NCI-H2227 (cell line): ENCODE data around the gene LKAAEAR1.

Experiments used
- DNase-seq: peaks from one replicate; lab custom pipeline; 2025; ENCODE audit not compliant: unreplicated experiment; lab: John Stamatoyannopoulos, UW

The LKAAEAR1 gene

DNA sequence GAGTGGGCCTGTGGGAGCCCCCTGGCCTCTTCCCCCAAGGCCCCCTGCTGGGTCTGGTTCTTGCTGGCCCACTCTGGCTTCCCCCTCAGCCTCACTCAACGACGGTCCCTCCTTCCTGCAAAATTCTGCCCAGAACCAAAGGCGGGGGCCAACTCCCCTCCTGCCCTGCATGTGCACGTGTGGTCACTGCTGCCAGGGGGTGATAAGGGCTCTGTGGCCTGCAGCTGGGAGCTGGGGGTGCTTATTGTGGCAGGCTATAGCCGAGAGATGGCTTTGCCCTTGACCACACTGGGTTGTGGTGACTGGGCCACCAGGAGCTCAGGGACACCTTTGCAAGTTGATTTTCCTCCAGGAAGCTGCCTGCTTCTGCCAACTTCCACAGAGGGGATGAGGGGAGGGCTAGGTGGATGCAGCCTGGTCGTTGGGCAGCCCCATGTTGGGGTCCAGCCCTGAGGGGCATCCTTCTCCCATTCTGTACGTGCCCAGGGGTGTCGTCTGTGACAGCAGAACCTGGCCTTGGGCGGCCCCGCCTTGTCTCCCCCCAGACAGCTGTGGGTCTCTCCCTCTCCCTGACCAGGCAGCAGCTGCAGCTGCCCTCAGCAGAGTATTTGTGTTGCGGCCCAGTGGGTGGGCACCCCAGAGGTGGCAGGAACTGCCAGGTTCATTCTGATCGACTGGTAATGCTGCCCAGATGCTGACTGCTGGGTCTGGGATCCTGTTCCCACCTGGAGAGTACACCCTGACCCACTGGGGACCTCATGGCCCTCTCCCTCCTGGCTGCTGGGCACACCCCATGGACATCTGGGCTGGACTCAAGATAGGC is 15.6 kb downstream of the LKAAEAR1 start:
- no peak for DNase-seq

DNA sequence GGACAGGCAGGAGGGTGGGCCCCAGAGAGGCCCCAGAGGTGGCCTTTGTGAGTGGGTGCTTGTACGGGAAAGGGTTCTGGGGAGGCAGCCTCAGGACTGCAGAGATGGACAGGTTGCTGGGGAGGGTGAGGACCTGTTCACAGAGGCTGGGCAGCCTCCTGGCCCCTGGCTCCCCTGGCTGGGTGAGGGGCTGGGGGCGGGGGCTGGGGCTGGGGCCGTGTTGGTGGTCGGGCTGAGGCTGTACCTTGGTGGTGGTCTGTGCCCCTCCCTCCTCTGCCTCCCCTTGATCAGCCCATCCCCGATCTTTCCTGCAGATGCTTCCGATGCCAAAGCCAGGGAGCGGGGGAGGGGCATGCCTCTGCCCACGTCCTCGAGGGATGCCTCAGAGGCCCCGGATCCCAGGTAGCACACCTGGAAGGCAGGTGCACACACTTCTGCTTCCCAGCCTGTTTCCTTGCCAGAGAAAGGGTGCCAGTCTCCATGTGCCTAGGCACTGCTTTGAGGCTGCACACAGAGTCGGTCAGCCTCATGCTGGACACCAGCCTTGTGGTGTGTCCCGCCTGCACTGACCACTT is 16.4 kb downstream of the LKAAEAR1 start:
- no peak for DNase-seq

DNA sequence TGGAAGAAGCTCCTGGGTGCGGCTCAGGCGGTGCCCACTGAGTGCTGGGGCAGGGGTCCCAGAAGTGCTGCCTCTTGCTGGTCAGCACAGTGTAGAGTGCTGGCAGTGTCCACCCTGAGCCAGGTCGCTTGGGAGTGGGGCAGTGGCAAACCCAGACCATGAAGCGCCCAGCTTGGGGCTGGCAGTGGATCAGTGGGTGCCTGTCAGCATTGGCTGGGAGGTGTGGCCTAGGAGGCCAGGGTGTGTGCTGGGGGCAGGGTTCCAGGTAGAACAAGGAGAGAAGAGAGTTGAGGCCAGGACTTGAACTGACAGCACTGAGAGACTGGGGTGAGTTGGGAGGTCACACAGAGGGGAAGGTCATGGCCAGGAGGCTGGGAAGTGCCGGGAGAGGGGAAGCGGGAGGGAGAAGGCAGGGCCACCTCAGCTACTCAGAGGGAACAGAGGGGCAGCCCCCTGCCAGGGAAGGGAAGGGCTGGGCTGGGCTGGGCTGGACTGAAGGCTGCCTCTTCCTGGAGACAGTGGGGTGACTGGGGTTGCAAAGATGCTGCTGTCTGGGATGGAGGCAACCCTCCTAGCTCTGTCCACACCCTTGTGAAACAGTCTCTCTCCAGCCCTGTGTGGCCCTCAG is 17.1 kb downstream of the LKAAEAR1 start:
- DNase-seq, result no peak

DNA sequence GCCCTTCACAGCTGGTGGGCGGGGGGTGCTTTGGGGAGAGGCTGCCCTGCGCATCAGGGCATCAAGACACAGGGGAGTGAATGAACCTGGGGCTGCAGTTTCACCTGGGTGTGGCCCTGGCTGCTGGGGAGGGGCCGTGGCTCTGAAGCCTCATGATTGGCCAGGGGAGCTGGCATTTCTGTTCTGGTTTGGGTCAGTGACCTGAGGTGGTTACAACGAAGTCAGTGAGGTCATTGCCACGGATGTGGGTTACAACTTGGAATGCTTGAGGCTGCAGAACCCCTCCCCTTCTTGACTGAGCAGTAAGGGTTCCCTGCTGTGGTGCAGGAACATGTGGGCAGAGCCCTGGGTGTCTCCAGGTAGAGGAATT is 18.2 kb downstream of the LKAAEAR1 start:
- no peak for DNase-seq

DNA sequence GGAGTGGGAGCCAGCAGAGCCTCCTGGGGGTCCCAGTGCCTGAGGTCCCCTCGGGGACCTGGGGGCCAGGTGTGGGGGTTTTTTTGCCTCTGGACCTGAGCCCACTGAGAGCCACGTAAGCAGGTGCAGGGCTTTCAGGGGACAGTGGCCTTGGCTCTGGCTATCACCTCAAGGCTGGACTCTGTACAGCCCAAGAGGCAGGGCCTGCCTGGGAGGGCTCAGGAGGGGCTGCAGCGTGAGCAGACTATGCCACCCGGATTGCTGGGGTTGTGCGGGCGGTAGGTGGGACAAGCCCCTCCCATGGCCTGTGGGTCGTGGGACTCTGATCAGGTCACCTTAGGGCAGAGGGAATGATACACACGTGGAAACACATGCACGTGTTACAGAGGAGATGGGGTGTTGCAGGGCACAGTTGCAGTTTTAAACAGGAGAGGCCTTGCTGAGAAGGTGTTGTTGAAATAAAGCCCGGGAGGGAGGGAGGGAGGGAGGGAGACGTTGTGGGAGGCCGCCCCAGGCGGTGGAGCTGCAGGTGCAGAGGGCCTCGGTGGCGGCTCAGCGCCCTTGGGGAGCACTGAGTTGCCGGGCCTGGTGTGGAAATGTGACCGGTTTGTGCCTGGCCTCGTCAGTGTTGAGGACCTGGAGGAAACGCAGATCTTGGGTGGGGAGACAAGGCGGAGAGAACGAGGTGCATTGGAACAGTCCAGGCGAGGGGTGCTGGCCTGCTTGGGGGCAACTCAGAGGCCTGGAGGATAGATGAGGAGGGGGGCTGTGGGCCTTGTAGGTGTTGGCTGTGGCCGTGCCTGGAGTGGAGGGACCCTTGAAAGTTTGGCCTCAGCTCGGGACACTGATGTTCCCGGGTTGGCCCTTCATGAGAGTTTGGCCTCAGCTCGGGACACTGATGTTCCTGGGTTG is 18.9 kb downstream of the LKAAEAR1 start:
- DNase-seq, result no peak

DNA sequence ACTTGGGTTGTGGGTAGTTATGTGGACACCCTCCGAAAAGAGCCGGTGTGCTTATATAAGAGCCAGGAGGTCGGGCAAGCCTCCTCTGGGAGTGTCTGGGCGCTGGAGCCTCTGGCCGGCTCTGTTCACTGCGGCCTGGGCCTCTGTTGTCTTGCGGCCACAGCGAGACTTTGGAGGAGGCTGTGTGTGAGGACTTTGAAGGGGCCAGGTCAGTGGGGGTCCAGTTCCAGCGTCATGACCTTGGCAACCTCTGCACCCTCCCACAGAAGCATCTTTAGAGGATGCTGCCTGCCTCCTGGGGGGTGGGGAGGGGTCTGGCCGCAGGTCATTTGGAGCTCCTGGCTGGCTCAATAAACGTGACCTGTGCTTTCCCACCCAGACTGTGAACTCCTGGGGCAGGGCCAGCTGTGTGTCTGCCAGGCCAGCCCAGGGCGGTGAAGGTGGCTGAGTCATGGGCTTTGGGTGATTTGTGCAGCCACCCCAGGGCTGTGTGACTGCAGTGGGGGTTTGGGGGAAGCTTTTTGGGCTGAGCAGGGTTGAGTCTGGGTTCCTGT is 20.0 kb downstream of the LKAAEAR1 start:
- DNase-seq, result no peak

DNA sequence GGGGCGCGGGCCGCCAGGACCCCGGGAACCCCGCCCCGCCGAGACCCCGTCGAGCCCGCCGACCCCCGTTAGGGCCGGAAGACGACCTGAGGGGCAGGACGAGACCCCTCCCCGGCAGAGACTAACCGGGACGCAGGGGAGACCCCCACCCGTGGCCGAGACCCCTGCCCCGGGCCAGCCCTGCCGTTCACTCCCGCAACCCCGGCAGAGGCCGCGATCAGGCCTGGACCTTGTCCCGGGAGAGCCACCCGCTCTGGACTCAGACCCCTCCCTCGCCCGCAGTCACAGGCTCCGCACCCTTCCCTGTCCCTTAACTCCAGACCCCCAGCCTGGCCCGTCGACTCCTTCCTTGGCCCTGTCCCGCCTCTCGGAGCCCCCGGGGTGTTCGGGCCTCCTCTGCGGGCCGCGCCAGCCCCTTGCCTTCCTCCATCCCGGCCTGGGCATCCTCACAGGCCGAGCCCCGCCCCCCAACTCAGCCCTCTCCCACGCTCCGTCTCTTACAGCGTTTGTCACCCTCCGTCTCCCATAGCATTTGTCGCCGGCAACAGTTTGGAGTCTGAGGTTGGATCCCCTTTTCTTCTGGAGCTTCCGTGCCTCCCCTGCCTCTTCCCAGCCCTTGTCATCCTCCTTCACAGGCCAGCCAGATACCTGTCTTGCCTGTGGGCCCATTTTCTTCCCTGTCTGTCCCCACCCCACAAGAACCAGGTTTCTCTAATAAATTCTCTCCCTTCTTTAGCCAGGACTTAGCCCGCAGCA is 20.6 kb downstream of the LKAAEAR1 start:
- DNase-seq, result no peak

DNA sequence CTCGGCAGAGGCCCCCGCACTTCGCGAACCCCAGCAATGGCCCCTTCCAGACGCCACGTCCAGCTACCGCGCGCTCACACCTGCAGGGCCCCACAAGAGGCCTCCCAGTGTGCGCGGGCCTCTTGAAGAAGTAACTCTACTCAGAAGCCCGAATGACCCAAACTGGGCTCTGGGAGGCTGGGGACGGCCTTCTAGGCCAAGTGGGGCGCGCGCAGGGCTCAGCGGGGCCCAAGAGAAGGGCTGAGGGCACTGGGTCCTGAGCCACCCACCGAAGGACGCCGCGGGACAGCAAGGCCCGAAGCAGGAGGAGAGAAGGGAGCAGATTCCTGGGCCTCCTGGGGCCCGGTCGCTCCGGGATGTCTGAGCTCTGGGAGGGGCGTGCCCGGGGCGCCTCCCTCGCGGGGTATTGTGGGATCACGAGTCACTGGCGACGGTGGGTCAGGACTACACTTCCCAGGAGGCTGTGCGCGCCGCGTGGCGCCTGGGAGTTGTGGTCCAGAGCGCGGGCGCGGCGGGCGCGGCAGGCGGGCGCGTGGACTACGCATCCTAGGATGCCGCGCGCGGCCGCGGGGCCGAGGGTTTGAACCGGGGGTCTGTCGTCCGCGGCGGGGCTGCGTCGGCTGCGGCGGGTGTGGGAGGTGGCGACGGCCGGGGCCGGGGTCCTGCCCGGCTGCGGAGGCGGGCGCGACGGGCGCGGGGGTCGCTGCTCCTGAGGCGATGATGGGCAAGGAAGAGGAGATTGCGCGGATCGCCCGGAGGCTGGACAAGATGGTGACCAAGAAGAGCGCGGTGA is 21.4 kb downstream of the LKAAEAR1 start, which contains the start of gene TCEA2:
Gene TCEA2, plus strand, starts transcription at position 603 of the 793 bp plus-strand sequence. Its CDS starts 115 bp downstream, at position 718.
- DNase-seq, result peak; percentile 97

DNA sequence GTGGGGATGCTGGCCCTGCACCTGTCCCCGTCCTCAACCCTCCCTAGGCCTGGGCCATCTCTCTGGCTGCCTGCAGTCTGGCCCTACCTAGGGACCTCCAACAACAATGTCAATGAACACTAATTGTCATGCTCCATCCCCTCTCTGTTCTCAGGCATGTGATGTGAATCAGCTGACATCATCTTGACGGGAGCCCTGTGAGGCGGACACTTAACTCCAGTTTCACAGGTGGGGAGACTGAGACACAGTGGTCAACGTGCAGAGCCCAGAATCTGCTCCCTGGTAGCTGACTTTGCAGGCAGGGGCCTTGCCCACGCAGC is 22.0 kb downstream of the LKAAEAR1 start:
- no peak for DNase-seq

DNA sequence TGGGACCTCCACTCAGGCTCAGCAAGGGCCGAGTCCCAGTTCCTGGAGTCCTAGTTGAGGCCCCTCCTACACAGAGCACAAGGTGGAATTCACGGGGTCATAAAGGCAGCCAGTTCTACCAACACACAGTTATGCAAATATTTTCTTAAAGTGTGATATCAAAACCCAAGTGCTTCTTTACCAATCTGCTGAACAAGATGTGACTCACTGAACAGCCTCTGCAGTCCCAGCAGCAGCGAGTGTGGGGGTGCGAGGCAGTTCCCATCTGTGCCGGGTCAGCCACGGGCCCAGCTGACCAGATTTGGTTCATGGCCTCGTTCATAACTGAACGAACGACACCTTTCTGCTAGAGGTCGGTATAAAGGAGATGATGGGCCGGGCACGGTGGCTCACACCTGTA is 25.7 kb downstream of the LKAAEAR1 start:
- DNase-seq, result no peak

DNA sequence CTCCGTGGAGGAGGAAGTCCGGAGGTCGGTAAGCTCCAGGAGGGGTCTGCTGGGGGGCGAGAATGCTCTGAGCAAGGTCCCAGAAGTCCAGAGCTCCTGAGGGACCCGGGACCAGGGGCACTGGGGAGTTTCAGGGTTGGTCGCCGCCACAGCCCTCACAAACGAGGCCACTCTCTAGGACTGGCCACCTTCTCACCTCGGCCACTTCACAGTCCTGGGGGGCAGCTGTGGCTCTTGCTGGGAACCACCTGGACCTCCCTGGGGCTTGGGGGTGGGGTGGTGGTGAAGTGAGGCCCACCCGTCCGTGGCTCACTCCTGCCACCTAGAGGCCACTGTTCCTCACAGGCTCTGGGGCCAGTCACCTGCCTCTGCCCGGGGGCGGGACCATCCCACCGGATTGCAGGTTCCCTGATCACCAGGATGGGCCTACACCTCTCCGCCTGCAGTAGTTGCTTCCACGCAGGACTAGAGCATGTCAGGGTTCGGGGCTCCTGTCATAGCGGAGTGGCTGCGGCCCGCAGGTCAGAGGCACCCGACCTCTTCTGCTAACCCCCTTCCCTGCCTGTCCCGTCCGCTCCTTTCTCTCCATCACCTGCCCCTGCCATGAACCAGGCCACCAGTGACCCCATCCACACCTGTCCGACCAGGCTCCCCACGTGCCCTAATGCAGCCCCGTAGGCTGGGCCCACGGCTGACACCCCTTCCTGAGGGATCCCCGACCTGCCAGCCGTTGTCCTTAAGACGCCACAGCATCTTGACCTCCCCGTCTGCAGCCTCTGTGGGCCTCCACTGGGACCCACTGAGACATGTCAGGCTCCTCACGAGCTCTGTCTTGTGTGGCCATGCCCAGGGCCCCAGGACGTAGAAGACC is 26.3 kb downstream of the LKAAEAR1 start:
- DNase-seq, result peak; percentile 77

DNA sequence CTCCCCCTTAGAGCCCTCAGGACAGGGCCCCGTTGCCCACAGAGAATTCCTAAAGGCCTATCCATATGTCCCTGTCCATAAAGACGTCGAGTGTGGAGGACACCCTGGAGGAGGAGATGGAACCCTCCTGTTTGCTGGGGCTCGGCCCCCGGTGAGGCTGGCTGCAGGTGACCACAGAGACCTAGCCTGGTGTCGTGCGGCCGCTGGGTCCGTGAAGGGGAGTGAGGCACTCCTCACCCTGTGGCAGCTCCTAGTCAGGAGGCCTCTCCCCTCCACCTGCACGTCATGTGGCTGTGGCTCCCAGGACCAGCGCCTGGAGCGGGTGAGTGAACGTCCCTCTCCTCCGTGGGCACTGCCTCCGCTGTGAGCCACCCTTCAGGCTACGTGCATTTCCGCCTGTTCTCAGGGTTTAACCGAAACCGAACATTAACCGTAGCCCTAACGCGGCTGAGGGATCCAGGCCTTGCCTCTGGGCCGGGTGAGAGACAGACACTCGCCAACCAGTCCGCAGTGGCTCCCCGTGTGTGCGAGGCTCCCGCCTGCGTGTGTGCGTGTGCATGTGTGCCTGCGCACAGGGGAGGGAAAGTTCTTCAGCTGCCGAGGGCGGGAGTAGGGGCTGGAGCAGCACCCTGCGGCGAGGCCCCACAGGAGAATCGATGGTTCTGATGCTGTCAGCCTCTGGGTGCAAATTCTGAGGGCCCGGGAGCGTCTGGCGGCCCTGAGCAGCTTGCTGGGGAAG is 27.1 kb downstream of the LKAAEAR1 start:
- no peak for DNase-seq

DNA sequence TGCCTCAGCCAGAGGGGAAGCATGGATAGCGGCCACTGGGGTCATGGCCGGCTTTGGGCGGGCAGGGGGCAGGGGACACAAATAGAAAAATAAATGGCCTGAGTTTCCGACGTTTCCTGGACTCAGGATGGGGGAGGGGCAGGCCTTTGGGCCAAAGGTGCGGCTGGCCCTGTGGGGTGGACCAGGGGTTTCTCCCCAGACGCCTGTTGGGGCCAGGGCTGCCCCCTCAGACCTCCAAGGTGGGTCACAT is 27.6 kb downstream of the LKAAEAR1 start:
- DNase-seq, result no peak

DNA sequence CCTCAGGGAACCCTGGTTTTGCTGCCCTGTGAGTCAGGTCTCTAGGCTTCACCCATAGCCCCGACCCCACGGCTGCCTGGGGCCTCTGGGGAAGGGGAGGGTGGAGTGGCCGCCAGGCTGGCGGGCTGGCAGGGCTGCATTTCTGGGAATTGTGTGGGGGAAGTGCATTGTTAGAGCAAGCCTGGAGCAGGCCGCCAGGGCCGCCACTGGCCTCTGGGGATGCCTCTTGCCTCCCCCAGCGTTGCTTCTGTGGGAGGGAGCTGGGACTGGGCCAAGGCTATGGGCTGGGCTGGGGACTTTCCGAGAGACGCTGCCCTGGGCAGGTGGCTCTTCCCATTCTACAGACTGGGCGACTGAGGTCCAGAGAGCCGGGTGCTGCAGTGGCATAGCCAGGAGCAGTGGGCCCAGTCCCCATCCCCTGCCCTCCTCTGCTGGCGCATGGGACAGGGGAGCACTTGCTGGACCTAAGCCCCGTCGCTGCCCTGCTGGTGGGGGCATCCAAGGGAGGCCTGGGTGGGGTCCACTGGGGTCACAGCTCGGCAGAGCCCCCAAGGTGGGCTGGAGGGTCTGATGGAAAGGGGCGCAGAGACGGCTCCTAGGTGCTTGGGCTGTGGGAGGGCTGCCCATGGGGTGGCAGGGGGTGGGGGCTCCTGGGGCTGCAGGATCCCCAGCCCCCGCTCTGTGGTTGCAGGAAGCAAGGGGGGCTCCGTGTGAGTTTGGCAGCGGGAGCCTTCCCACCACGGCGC is 28.1 kb downstream of the LKAAEAR1 start:
- no peak for DNase-seq

DNA sequence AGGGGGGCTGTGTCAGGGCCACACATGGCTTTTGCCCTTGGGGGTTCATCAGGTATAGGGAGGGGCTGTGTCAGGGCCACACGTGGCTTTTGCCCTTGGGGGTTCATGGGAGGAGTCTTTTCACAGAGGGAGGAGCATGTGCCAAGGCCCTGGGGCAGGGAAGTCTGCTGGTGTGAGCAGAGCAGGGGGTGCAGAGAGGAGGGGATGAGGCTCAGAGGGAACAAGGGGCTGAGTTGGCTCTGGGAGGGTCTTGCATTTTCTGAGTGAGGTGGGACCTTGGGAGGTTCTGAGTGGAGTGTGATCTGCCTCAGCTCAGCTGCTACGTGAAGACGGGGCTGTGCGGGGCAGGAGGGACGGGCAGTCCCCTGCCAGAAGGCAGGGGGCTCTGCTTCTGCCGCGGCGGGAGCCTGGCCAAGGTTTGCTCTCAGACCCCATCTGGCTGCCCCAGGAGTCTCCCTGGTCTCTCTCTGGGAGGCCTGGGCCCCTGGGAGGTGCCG is 28.8 kb downstream of the LKAAEAR1 start:
- DNase-seq, result no peak

DNA sequence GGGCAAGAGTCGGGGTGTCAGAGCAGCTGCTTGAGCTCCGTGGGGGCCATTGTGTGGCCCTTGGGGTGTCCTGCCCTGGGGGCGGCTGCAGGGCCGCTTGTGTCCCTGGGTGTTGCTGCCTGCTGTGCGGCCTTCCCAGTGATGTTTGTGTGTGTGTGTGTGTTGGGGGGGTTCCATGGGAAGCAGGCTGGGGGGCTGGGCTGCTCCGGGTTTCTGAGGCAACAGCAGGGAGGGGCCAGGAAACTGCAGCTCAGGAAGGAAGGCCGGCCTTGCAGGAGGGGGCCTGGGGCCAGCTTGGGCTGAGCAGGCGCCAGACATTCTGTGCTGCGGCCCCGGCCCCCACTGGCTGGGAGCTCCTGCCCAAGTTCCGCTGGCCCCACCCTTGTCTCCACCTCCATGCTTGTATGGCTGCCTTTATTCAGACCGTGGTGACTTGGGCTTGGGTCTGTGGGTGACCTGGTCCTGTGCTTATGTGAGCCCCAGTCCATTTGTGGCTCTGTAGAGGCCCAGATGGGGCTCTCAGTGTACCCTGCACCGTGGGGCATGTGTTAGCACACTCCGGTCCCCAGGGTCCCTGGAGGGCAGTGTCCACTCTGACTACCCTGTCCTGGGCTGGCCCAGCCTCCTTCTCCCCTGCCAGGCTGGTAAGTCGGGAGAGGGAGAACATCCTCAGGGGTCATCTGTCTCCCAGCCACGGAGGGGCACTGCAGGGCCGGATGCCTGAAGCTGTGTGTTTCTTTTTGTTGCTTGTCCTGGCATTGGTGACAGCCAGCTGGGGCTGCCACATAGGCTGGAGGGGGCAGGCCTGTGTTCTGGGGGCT is 30.1 kb downstream of the LKAAEAR1 start:
- peak; percentile 49 for DNase-seq
